Small intestine (tissue), 7 donors: ENCODE measurements around the gene GADD45G. TPM values are rescaled to one million over a fixed set of nuclear protein-coding genes. Genes with fewer than 3 reads are reported as not detected.

ENCODE experiments used
- DNase-seq, 2 donors: peaks; one replicate each; pipeline versions ENCODE4 v3.0.0 to v3.0.0-alpha.2; 2013
- FAIRE-seq: peaks from 2 replicates; lab custom pipeline; 2012; peaks lifted over from hg19 to GRCh38; lab: Jason Lieb, UNC
- H3K27ac ChIP-seq, 3 donors: one replicate each; pipeline ENCODE4 v1.5.1; 2013; ENCODE audit warnings: low read length in 2 of 3, mild to moderate bottlenecking in 2 of 3, control low read depth in 1 of 3, inconsistent platforms in 1 of 3, low read depth in 1 of 3, moderate library complexity in 1 of 3
- H3K27me3 ChIP-seq, 3 donors: one replicate each; pipeline ENCODE4 v1.6.1; 2013; ENCODE audit warnings: low read length in 3 of 3, inconsistent platforms in 1 of 3; ENCODE audit not compliant: control insufficient read depth in 3 of 3, insufficient read depth in 3 of 3
- H3K36me3 ChIP-seq, 3 donors: one replicate each; pipeline ENCODE4 v1.6.1; 2013; ENCODE audit warnings: low read length in 3 of 3, inconsistent platforms in 1 of 3, low read depth in 1 of 3, mild to moderate bottlenecking in 1 of 3, moderate library complexity in 1 of 3; ENCODE audit not compliant: control insufficient read depth in 3 of 3, insufficient read depth in 2 of 3
- H3K4me1 ChIP-seq, 3 donors: one replicate each; pipeline ENCODE4 v1.6.1; 2013; ENCODE audit warnings: low read length in 2 of 3, inconsistent platforms in 1 of 3, low read depth in 1 of 3, mild to moderate bottlenecking in 1 of 3, moderate library complexity in 1 of 3; ENCODE audit not compliant: control insufficient read depth in 3 of 3, insufficient read depth in 2 of 3
- H3K4me3 ChIP-seq, 3 donors: one replicate each; pipeline ENCODE4 v1.5.1; 2013; ENCODE audit warnings: low read length in 3 of 3, control low read depth in 1 of 3, inconsistent platforms in 1 of 3, low read depth in 1 of 3, mild to moderate bottlenecking in 1 of 3, moderate library complexity in 1 of 3
- H3K9me3 ChIP-seq, 2 donors: one replicate each; pipeline ENCODE4 v1.6.1; 2013; ENCODE audit warnings: low read depth in 1 of 2, low read length in 1 of 2; ENCODE audit not compliant: control insufficient read depth in 2 of 2, insufficient read depth in 1 of 2
- WGBS, 3 donors: extraction: QIAGEN DNeasy Blood & Tissue Kit; methylation state at CpG; one replicate each; pipeline ENCODE4 v1.1.7; 2013; 5-methylcytosine and 5-hydroxymethylcytosine counted together
- polyA plus RNA-seq, 4 donors: library from polyadenylated mRNA; stranded (reverse) in 3 of 4; unstranded in 1 of 4; fragments of 200-250 nt in 3 of 4; fragments of 120-200 nt in 1 of 4; gene quantifications; one replicate each; pipeline versions ENCODE4 v1.2.1 to v1.2.3, GENCODE V29; 2013
- donor health status: healthy with polysubstance abuse.
- donor health status: control.
- donor health status: control.
- donor health status: Bipolar disorder and iron deficiency.
- donor health status: healthy.

The GADD45G gene
- polyA plus RNA-seq, 4 donors: 13.7 to 25.4 (median 23.6) TPM

- Histone ChIP-seq H3K4me3 (no peak overlapping the region), H3K36me3 (no peaks in the 10 kb centered on the region), H3K9me3 (no peaks in the 10 kb centered on the region), H3K27me3 (peaks cover 0 to 2% (median 0%) of the 10 kb centered on the region in 3 donors), H3K27ac (no peak overlapping the region), H3K4me1 (peaks cover 0 to 10% (median 0%) of the 10 kb centered on the region in 3 donors)
- FAIRE-seq (no peak), DNase-seq (no peak)
- WGBS, 3 donors: 79 to 90% (median 89%) methylated on average over 17 of the region's 17 CpGs
These were observed 50.5 kb downstream of the GADD45G start for GRCh38 chr9:89655056-89655989.

Other genes with a start within 250 kb of the GADD45G start
- 10 to 100 TPM in 1 of 4 donors, 1 to 10 TPM in 2, under 1 TPM in 1; 0.67 to 29.7 (median 6.7) TPM for gene SEMA4D, start 106.9 kb upstream of the GADD45G start, polyA plus RNA-seq